LHCN-M2 (cell line): ENCODE results near the gene WDFY3. TPM values are rescaled to one million over a fixed set of nuclear protein-coding genes. Genes with fewer than 3 reads are reported as not detected.

Experiments used
- DNase-seq: peaks from one replicate; pipeline ENCODE4 v3.0.0-alpha.2; 2012; ENCODE audit warnings: low read depth
- total RNA-seq: library from RNA; depleted of rRNA; stranded (reverse); fragments of >200 nt; gene quantifications from 2 replicates; pipeline ENCODE4 v1.2.3, GENCODE V29; 2014

Gene WDFY3
- total RNA-seq, 1 experiment from 2014 or later: 48.9 TPM

- no peak for DNase-seq
These were observed 167.2 kb downstream of the WDFY3 start for GRCh38 chr4:84799318-84799717.

- DNase-seq: no peak
These were observed 170.1 kb downstream of the WDFY3 start for GRCh38 chr4:84796394-84796793.

- peak; percentile 47 for DNase-seq
These were observed 173.9 kb downstream of the WDFY3 start for GRCh38 chr4:84792366-84793301.

GRCh38 chr4:84790769-84791565 is 175.5 kb downstream of the WDFY3 start:
- no peak for DNase-seq

- no peak for DNase-seq
These were observed 180.0 kb downstream of the WDFY3 start for GRCh38 chr4:84786478-84786877.

- DNase-seq: no peak
These were observed 184.0 kb downstream of the WDFY3 start for GRCh38 chr4:84782517-84782916.

- DNase-seq: no peak
These were observed 185.8 kb downstream of the WDFY3 start for GRCh38 chr4:84780719-84781118.

- no peak for DNase-seq
These were observed 188.4 kb downstream of the WDFY3 start for GRCh38 chr4:84778041-84778440.

GRCh38 chr4:84767168-84767567 is 199.3 kb downstream of the WDFY3 start:
- DNase-seq: no peak

GRCh38 chr4:84753321-84753972 is 213.0 kb downstream of the WDFY3 start:
- no peak for DNase-seq

GRCh38 chr4:84751707-84752106 is 214.8 kb downstream of the WDFY3 start:
- DNase-seq: no peak

- no peak for DNase-seq
These were observed 215.6 kb downstream of the WDFY3 start for GRCh38 chr4:84750960-84751283.

- peak; percentile 54 for DNase-seq
These were observed 216.1 kb downstream of the WDFY3 start for GRCh38 chr4:84750260-84750959.

- no peak for DNase-seq
These were observed 226.4 kb downstream of the WDFY3 start for GRCh38 chr4:84740057-84740456.

GRCh38 chr4:84738622-84739021 is 227.9 kb downstream of the WDFY3 start:
- no peak for DNase-seq

- no peak for DNase-seq
These were observed 228.8 kb downstream of the WDFY3 start for GRCh38 chr4:84737656-84738055.

- no peak for DNase-seq
These were observed 232.5 kb downstream of the WDFY3 start for GRCh38 chr4:84734037-84734436.

- no peak for DNase-seq
These were observed 233.0 kb downstream of the WDFY3 start for GRCh38 chr4:84733343-84734033.

GRCh38 chr4:84730375-84730774 is 236.1 kb downstream of the WDFY3 start:
- DNase-seq: no peak

GRCh38 chr4:84727491-84727890 is 239.0 kb downstream of the WDFY3 start:
- DNase-seq: no peak

- peak; percentile 22 for DNase-seq
These were observed 240.1 kb downstream of the WDFY3 start for GRCh38 chr4:84726356-84726755.
